Lower leg skin (tissue), 4 donors: ENCODE results near the gene ARHGAP24. TPM values are rescaled to one million over a fixed set of nuclear protein-coding genes. Genes with fewer than 3 reads are reported as not detected.

Experiments
- DNase-seq, 2 donors: peaks; one replicate each; pipeline ENCODE4 v3.0.0-alpha.2; 2019; ENCODE audit warnings: low spot score in 2 of 2
- H3K4me3 ChIP-seq: fragments of 200-600 bp; sonication (generic); 2 replicates; pipeline ENCODE4 v1.5.1; 2017; ENCODE audit warnings: mild to moderate bottlenecking, low read depth; ENCODE audit not compliant: poor library complexity, severe bottlenecking
- POLR2A ChIP-seq, 2 donors: fragments of 450-650 bp; IDR thresholded peaks; one replicate each; pipeline ENCODE4 v1.6.1; 2016 to 2017; ENCODE audit warnings: antibody characterized with exemption in 2 of 2, mild to moderate bottlenecking in 1 of 2, moderate library complexity in 1 of 2
- whole genome bisulfite sequencing, 2 donors: methylation state at CpG; one replicate each; pipeline ENCODE4 v1.1.5; 2018; 5-methylcytosine and 5-hydroxymethylcytosine counted together
- intact Hi-C: fragments of 100-400 bp; cut with DNase I; formaldehyde crosslinking; loops from one replicate; pipeline ENCODE4 v1.15.0; 2023; ENCODE audit warnings: low total_unique reads
- total RNA-seq, 4 donors: library from RNA; depleted of rRNA; stranded (reverse); fragments of >200 nt; gene quantifications; one replicate each; pipeline ENCODE4 v1.1.0, GENCODE V29; 2016
- TF ChIP-seq, protein P1 (sequence below), 3 donors: fragments of 450-650 bp; IDR thresholded peaks; one replicate each; pipeline ENCODE4 v1.5.1; 2016; ENCODE audit warnings: antibody characterized with exemption in 3 of 3, mild to moderate bottlenecking in 3 of 3, moderate library complexity in 2 of 3

Gene ARHGAP24
- total RNA-seq, 4 donors from 2014 or later = 13.1 to 58.4 (median 24.0) TPM

DNA sequence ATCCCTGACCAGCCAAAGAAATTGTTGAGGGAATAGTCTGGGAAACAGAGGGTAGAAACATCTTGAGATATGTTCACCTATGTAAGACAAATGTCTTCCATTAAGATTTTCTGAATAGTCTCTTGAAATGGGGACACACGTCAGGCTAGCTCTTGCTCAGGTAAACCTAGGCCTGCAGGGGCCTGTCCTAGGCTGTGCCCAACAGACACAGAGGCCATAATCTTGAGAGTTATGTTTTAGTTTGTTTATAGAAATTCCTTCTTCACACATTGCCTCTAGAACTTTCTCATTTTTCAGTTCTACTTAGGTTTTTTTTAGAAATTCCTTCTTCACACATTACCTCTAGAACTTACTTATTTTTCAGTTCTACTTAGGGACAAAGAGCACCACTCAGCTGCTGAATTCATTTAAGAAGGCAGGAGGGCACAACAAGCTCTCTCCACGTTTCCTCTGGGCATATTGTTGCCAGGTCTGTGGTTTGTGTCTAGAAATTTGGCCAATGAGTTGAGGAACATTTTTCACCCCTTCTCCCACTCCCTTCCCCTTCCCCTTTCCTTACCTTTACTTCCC lies 94.9 kb downstream of the ARHGAP24 start:
- WGBS, 2 donors = 41 to 54% methylated on average over 2 of the region's 2 CpGs
- no peak for DNase-seq
- TF ChIP-seq POLR2A (IDR thresholded peaks at IDR 0.05) = no peak
- H3K4me3 ChIP-seq = no peak overlapping the region
- intact Hi-C loops = no loop called here

DNA sequence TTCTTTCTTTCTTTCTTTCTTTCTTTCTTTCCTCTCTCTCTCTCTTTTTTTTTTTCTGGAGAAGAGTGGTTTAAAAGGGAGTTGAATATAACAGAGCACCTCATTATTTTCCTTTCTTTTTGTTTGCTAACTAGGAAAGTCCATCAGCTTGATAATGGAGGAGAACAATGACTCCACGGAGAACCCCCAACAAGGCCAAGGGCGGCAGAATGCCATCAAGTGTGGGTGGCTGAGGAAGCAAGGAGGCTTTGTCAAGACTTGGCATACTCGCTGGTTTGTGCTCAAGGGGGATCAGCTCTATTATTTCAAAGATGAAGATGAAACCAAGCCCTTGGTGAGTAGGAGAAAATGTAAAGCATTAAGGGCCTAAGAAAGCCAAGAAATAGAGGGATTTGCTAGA lies 95.4 kb downstream of the ARHGAP24 start:
- intact Hi-C loops = no loop called here
- DNase-seq = no peak
- TF ChIP-seq, protein P1, sequence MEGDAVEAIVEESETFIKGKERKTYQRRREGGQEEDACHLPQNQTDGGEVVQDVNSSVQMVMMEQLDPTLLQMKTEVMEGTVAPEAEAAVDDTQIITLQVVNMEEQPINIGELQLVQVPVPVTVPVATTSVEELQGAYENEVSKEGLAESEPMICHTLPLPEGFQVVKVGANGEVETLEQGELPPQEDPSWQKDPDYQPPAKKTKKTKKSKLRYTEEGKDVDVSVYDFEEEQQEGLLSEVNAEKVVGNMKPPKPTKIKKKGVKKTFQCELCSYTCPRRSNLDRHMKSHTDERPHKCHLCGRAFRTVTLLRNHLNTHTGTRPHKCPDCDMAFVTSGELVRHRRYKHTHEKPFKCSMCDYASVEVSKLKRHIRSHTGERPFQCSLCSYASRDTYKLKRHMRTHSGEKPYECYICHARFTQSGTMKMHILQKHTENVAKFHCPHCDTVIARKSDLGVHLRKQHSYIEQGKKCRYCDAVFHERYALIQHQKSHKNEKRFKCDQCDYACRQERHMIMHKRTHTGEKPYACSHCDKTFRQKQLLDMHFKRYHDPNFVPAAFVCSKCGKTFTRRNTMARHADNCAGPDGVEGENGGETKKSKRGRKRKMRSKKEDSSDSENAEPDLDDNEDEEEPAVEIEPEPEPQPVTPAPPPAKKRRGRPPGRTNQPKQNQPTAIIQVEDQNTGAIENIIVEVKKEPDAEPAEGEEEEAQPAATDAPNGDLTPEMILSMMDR (IDR thresholded peaks at IDR 0.05) = no peak
- no peak for TF ChIP-seq POLR2A (IDR thresholded peaks at IDR 0.05)
- H3K4me3 ChIP-seq = no peak overlapping the region
- WGBS, 2 donors = 77 to 78% methylated on average over 3 of the region's 3 CpGs

DNA sequence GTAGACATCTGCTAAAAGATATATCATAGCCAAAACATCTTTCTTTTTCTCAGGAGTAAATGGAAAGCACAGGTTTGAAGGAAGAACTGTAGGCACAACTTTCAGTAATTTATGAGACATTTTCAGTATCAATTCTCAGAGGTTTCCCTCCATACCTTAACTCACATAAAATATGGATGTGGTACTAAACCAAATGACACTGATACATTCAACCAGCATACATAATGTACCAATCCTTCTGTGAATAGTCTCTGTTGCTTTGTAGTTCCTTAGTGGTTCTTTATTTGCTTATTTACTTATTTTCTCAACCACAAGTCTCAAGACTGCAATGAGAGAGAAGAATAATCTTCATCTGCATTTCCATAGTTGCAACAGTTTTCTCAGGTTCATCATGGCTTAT lies 96.1 kb downstream of the ARHGAP24 start:
- intact Hi-C loops = no loop called here
- H3K4me3 ChIP-seq = no peak overlapping the region
- no peak for DNase-seq
- TF ChIP-seq, protein P1 (IDR thresholded peaks at IDR 0.05) = no peak
- no peak for TF ChIP-seq POLR2A (IDR thresholded peaks at IDR 0.05)

DNA sequence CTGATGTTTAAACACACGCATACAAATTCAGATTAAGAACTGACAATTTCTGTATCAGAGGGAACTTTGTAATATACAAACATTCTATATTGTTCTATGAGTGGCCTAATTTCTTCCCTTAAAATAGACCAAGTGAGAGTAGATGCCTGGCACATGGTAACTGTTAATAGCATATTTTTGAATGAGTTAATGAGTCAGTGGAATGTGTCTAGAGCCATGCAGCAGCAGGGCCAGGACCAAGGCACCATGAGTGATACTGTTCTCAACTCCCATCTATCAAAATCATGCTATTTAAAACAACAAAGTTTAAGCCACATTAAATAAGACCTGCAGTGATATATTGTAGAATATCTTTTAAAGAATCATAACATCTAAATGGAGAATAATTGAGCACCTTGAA lies 98.3 kb downstream of the ARHGAP24 start:
- WGBS, 2 donors = 100% methylated on average over 1 of the region's 1 CpG
- intact Hi-C loops = no loop called here
- DNase-seq = no peak
- TF ChIP-seq POLR2A (IDR thresholded peaks at IDR 0.05) = no peak
- TF ChIP-seq, protein P1 (IDR thresholded peaks at IDR 0.05) = no peak
- no peak overlapping the region for H3K4me3 ChIP-seq

DNA sequence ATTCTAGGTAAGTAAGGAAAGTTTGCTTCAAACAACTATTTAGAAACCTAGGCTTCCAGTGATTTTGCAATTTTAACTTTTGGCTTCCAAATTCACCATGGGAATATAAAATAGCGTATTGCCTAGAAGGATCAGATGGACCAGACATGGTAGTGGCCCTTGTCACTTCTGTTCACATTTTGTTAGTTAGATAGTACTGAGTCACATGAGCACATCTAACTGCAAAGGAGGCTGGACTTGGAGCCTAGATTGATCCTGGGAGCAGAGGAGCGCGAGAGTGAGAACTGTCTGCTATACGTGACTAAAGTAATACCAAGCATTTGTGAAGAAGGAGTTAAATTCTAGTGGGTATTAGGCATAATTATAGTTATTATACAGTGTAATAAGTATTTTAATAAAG lies 102.4 kb downstream of the ARHGAP24 start:
- WGBS, 2 donors = 73 to 74% methylated on average over 4 of the region's 4 CpGs
- H3K4me3 ChIP-seq = no peak overlapping the region
- no peak for DNase-seq
- intact Hi-C loops = no loop called here
- TF ChIP-seq POLR2A (IDR thresholded peaks at IDR 0.05) = no peak
- TF ChIP-seq, protein P1 (IDR thresholded peaks at IDR 0.05) = no peak

DNA sequence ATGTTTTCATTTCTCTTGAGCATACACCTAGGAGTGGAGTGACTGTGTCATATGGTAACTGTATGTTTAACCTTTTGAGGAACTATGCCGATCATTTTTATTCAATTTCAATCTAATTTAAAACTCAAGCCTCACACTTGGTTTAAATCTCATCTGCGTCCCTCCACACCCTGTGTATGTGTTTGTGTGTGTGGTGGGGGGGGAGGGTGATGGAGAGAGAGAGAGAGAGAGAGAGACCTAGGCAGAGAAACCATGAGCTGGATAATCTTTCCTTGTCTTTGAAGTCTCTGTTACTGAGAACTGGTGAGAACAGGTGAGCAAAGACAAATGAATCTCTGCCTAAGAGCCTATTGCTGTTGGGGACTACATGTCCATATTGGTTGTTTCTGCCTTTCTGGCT lies 105.0 kb downstream of the ARHGAP24 start:
- intact Hi-C loops = no loop called here
- 90 to 91% methylated on average over 2 of the region's 2 CpGs for WGBS, 2 donors
- H3K4me3 ChIP-seq = no peak overlapping the region
- no peak for DNase-seq
- TF ChIP-seq, protein P1 (IDR thresholded peaks at IDR 0.05) = no peak
- TF ChIP-seq POLR2A (IDR thresholded peaks at IDR 0.05) = no peak
